GM21619 (cell line): ENCODE data around the gene FIGLA.

Source experiments
- ATAC-seq: cut with Tn5 transposase; IDR thresholded peaks from one replicate; pipeline ENCODE4 v1.9.1; 2021; ENCODE audit not compliant: unreplicated experiment

The FIGLA gene

GRCh38 chr2:70790136-70790828 is at the start of gene FIGLA:
TSS of gene FIGLA (minus strand) at chr2:70790643. CDS start at chr2:70790638, 5 bp downstream.
- no peak for ATAC-seq

- ATAC-seq = no peak
Observed at GRCh38 chr2:70837980-70838925, 47.8 kb upstream of the FIGLA start.

- ATAC-seq = no peak
Observed at GRCh38 chr2:70835643-70836042, 45.2 kb upstream of the FIGLA start, which contains the start of gene CD207. TSS of gene CD207 (minus strand) at chr2:70835816. CDS start at chr2:70835776, 40 bp downstream.

- ATAC-seq = no peak
Observed at GRCh38 chr2:70834881-70835280, 44.4 kb upstream of the FIGLA start.

GRCh38 chr2:70834106-70834505 is 43.7 kb upstream of the FIGLA start:
- no peak for ATAC-seq

GRCh38 chr2:70833246-70833645 is 42.8 kb upstream of the FIGLA start:
- ATAC-seq = no peak

DNA sequence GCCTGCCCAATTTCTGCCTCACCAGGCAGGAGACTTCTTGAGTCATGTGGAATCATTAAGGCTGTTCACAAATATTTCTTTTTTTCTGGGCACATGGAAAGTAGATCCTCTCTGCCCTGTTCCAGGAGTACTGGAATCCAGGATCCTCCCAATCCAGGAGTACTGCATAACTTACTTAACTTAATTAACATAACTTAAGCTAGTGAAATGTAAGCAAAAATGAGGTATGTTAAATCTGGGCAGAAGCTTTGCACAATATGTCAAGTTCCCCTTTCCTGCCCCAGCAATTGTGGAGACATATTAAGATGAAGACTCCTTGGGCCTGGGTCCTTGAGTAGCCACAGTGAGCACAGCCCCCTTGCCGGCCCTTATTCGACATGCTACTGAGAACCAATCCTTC is 41.9 kb upstream of the FIGLA start:
- no peak for ATAC-seq

DNA sequence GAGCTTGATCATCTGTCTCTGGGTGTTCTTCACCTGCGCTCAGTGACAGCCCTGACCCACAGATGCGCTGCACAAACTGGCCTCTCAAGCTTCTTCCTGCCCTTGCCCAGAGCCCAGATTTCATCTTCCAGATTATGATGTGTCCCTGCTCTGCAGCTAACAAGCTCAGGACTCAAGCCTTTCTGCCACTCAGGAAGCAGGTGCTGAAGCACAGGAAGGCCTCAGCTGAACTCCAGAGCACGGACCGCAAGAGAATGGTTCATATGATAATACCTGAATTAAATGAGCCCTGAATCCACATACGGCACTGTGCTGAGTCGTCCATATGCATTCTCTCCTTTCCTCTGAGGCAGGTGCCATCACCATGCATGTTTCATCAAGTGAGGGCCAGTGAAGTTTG is 41.4 kb upstream of the FIGLA start:
- no peak for ATAC-seq

- no peak for ATAC-seq
Observed at GRCh38 chr2:70830366-70830765, 39.9 kb upstream of the FIGLA start.

DNA sequence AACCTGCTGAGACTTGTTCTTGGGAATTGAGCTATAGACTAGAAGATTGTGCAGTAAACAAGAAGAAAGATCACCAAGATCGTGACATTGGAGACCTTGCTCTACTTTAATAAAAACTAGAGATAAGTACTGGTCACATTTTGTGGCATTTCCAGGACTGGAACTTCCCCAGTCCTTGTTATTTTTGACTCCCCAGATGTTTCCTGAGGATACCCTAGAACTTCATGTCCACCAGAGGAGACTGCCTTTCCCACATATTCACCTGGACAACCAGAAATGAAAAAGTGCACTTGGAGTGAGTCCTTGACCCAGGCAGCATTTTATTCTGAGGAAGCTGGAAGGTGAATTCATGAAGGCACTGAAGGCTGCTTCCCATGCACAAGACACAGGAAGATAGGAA is 39.5 kb upstream of the FIGLA start:
- no peak for ATAC-seq

DNA sequence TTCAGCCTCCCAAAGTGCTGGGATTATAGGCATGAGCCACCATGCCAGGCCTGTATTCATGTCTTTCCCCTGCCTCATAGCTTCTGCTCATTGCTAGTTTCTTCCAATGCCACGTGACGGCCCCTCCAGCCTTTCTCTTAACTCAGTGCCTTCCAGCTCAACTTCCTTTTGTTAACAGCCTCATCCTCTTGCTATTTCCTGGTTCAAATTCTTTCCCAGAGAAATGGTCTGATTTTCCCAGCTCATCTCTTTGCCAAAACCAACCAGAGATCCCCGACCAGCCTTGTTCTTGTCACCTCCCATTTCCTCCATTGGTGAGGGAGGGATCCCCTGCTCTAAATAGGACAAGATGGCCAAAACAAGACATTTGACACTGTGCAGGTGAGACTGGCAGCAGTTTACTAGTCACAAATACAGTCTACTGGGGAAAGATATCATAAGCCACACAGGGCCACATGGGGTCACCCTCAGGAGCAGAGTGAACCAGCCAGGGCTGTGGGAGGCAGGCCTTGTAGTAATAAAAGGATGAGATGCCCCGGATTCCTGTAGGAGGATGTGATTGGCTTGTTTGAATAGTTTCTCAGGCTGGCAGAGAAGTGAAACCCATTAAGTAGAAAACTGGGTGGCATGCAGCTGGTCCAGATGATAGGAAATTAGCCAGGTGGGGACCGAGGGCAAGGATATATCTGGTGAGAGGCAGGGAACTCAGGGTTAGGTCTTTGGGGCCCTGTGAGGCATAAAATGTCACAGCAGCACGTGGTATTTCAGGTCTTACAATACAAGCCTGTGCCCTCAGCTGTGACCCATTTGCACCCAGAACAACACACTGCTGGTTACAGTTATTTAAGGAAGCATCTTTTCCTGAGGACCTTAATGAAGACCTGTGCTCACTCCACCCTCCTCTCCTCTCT is 38.7 kb upstream of the FIGLA start:
- ATAC-seq = no peak

- ATAC-seq = no peak
Observed at GRCh38 chr2:70828115-70828514, 37.7 kb upstream of the FIGLA start.

DNA sequence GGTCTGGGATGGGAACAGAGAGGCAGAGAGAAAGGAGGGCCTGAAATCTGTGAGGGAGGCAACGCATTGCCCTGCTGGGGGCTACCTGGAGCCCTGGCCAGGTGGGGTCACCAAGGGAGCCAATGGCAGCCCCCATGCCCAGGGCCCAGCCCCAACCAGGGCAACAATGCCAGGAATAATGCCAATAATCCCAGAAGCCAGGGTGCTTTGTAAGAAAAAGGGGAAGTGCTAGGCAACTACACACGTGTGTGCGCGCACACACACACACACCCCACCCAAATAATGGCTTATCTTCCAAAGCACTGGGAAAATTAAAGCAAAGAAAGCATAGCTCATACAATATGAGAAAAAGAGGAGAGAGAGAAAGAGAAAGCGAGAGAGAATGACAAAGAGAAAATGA is 36.9 kb upstream of the FIGLA start:
- no peak for ATAC-seq

DNA sequence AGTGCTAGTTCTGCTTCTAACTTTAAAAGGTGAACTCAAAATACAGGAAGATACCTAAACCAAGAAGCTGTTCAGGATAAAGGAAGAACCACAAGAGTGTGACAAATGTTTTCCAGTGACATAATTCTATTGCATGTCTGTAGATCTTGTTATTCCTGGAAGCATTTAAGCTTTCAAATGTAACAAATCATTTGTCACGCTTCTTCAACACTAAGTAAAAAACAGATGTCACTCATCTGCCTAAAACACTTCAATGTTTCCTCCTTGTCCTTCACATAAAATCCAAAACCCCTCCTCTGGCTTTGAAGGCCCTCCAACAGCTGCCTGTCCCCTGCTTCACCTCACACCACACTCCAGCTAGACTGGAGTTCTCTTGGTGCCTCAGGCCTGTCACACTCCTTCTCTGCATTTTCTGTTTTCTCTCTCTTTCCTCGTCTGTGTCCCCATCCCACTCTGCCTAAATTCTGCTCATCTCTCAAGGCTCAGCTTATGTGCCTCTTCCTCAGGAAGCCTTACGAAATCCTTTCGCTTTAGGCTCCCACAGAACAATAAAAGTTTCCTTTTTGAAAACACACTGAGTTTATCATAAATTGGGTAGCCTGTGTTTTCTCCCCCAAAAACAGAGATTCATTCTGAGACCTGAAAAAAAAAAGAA is 36.4 kb upstream of the FIGLA start:
- ATAC-seq = no peak

- ATAC-seq = no peak
Observed at GRCh38 chr2:70823249-70823648, 32.8 kb upstream of the FIGLA start.

DNA sequence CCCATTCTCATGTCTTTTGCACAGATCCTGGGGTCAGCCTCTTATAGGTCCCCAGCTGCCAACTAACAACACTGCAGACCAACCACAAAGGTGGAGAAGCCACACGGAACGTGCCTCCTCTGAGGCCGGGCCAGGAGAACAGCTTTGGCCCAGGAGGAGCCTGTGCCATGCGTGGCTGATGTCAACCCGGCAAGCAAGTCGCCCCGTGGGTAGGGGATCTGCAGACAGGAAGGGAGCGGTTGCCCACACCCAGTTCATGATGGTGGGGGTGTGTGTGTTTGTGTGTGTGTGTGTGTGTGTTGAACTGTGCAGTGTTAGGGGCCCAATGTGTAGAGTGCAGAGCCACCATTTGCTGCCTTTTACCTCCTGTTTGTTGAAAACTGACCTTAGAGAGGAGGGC is 32.4 kb upstream of the FIGLA start:
- no peak for ATAC-seq

DNA sequence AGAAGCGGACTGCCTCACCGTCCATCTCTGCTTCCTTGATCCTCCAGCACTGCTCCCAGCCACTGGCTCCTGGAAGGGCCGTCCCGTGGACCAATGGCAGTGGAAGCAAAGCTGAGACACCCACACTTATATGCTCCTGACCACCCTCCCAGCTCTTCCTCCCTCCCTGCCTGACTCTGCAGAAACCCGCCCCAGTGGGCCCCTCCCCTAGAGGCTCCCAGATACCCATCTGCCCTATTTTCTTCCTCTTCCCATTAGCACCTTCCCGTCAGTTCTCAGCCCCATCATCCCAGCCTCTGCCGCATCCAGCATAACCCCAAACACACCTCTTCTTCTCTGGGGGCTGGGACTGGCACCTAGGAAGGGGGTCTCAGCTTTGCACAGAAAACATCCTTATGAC is 30.1 kb upstream of the FIGLA start, which contains the start of gene CLEC4F:
CLEC4F (minus strand) TSS at position 101 of the 400 bp plus-strand sequence; CDS start at position 25, 76 bp downstream.
- no peak for ATAC-seq

GRCh38 chr2:70817284-70817954 is 27.0 kb upstream of the FIGLA start:
- ATAC-seq = no peak

DNA sequence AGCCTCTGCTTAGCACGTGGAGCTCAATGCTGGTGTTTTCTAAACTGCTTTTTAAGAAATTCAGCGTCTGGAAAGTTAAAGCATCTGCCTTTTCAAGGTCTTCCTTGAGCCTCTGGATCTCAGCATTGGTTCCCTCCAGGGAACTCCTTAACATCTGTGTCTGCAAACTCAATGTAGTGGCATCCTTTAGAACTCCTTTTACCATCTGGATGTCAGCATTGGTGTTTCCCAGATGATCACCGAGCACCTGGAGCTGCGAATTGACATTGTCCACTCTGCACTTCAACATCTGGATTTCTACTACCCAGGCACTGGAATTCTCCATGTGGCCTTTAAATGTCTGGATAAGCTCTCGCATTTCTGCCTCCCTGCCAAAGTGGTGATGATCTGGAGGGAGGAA is 26.3 kb upstream of the FIGLA start:
- no peak for ATAC-seq
